NCI-H82 (cell line): ENCODE data around the gene ADNP2.
"Not testable (repeated sequence)": the region's sequence is repeated elsewhere in the genome, so short reads cannot be mapped to it uniquely, and the experiment has no call there.

Experiments used
- DNase-seq: peaks from one replicate; lab custom pipeline; 2025; lab: John Stamatoyannopoulos, UW

ADNP2 gene

DNA sequence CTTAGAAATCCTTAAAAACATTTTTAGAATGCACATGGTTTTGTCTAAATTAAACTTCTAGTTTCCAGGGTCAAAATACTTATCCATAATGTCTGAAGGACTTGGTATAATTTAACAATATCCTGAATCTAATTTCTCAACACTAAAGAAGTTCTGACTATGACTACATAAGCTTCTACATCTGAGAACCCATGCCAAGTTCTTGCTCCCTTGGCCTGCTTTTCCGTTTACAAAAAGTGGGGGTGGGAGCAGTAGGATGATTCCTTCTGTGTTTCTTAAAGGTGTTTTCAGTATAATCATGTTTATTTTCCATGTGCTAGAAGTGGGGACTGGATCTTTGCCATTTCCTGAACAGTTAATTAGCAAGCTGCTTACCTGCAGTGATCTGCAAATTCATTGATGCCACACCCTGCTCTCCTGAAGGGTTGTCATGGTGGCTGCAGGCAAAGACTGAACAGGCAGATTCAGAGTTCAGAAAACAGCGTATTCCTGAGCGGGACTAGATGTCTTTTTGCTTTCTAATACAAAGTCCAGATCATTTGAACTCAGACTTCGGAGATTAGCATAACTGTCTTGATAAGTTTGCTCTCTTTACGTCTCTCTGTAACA lies 36.2 kb downstream of the ADNP2 start:
- no peak for DNase-seq

DNA sequence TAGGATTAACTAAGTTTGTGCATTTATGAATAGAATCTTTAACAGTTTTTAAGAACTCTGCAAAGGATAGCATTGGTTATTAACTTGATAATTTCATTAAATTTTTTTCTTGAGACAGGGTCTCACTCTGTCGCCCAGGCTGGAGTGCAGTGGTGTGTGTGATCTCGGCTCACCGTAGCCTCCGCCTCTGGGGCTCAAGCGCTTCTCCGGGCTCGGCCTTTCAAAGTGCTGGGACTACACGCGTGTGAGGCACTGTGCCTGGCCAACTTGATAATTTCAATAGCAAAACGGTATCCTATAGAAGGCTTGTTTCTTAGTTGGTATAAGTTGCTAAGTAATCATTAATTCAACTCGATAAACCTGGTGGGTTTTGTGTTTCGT lies 38.0 kb downstream of the ADNP2 start:
- DNase-seq = no peak

DNA sequence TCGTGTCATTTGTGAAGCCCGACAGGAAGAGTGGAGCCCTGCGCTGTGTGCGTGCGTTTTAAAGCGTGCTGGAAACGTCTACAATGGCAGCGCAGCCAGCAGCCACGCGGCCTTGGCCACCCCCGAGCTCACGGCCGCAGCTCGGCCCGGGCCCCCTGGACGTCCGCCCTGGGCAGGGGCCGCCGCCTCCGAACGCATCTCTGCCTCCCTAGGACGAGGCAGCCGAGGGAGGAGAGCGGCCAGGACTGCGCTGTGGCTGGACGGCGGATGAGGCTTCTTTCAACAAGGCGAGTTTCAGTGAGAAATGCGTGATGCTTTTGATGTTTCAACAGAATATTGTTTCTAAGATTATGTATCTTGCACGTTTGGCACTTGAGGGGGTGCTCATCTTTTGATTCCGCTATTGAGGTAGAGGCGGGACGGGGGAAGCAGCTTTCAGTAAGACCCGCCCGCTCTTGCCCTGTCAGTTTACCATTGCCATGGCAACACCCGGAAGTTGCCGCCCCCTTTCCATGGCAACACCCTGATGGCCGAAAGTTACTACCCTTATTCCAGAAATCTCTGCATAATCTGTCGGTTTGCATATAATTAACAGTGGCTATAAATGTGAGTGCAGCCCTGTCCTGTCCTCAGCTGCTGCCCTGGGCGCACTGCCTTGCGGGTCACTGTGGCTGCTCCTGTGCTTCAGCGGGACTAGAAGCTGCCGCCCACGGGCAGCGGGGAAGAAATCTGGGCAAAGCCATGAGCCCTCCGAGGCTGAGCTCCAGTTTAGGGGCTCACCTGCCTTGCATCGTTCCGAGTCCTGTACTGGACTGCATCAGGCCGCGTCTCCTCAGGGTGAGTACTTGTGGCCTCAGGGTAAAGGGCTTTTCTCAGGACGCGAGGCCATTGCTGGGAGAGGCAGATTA lies 38.6 kb downstream of the ADNP2 start:
- peak; percentile 65 for DNase-seq

DNA sequence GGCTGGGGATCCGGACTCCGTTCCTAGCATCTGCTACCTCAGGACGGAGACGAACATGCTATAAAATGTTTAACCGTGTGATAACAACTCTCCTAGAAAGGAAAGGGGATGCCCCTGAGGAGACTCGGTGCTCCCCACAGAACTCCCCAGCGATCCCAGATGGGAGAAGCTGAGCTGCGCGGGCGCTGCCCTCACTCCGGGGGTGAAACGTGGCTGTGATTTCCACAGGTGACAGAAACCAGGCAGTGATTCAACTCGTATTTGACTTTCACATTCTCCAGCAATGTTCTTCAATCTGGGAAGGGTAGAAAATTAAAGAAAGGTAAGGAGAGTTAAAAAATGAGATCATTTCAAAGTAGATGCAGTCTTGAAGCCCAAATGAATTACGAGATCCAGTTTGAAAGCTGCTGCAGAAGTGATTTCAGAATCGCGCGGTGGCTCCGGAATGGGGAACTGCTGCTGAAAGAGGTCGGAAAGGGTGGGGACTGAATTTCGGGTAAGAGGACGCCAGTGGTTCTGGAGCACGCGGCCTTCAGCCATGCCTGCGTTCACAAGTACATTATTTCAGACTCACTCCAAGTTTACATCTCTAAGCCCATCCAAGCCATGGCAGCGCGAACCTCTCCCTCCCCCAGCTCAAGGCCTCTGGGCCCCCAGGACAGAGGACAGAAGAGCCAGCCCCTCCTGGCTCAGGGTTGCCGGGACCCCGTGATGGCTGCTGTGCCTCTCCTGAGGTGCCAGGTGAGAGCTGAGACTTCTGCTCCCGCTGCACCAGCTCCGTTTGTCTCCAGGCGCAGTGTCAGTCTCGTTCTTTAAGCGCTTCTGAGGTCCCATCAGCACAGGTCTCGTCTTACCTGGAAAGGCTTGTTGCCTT lies 39.5 kb downstream of the ADNP2 start:
- no peak for DNase-seq

DNA sequence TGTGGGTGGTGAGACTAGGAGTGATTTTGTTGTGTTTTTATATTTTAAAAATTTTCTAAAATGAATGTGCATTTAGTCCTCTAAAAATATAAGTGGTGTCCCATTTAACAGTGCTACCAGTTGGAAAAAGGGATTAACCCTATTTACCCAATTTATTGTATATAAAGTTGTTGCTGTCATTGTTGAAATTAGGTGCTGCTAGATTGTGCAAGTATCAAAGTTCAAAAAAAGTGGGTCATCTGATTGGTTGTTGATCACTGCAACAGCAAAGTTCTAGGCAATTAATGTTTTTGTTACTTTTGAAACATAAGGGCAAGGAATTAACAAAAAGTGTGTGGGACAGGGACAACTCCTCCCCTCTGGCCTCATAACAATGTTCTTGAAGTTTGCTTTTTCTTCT lies 40.6 kb downstream of the ADNP2 start:
- no peak for DNase-seq

DNA sequence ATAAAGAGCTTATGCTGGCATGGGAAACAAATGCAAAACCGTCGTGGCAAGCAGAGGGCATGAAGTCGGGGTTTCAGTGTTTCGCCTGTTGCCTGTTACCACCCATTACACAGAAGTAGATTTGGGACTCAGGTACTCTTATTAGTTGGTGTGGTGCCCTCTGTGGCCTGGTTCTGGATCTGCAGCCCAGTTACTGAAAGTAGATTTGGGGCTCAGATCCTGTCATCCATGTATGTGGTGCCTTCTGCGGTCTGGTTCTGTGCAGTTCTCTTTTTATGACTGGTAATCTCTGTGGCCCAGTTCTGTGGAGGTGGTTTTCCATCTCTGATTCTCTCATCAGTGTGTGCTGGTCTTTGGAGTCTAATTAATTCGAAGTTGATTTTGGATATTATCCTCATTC lies 45.2 kb downstream of the ADNP2 start:
- peak; percentile 61 for DNase-seq

DNA sequence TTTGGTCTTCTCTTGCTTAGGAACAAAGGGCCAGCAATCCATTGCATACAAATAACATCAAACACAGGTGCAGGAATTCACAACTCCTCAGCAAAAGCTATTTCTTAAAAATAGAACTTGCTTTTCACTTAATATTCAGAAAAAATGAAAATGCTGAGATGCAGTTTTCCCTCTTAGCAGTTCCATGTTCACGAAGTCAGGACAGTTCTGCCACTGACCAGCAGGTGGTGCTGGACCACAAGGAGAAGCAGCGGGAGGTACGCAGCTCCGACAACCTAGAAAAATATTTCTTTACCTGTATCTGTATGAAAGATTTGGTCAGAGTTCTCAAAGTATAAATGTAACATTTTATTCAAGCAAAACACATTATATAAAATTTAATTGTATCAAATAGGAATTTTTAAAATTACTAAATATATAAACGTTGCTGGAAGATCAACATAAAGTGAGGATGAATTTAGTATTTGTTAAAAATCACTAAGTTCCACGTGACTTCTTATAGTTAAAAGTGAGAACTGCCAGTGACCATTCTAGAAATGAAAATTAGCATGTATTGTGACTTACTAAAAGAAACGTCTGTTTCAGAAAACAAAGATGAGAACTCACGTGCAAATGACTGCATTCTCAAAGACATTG lies 48.8 kb downstream of the ADNP2 start:
- peak; percentile 75 for DNase-seq

DNA sequence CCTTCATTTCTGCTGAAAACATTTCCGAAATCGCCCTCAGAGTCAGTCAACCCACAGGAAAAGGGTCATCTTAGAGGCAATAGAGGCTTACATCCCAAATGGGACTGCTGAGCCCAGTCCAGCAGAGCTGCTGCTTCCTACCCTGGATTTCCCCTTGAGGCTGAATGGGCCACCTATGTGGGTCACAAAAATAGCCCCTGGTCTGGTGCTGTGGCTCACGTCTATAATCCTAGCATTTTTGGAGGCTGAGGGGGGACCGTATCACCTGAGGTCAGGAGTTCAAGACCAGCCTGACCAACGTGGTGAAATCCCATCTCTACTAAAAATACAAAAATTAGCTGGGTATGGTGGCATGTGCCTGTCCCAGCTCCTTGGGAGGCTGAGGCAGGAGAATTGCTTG lies 49.3 kb downstream of the ADNP2 start:
- no peak for DNase-seq

DNA sequence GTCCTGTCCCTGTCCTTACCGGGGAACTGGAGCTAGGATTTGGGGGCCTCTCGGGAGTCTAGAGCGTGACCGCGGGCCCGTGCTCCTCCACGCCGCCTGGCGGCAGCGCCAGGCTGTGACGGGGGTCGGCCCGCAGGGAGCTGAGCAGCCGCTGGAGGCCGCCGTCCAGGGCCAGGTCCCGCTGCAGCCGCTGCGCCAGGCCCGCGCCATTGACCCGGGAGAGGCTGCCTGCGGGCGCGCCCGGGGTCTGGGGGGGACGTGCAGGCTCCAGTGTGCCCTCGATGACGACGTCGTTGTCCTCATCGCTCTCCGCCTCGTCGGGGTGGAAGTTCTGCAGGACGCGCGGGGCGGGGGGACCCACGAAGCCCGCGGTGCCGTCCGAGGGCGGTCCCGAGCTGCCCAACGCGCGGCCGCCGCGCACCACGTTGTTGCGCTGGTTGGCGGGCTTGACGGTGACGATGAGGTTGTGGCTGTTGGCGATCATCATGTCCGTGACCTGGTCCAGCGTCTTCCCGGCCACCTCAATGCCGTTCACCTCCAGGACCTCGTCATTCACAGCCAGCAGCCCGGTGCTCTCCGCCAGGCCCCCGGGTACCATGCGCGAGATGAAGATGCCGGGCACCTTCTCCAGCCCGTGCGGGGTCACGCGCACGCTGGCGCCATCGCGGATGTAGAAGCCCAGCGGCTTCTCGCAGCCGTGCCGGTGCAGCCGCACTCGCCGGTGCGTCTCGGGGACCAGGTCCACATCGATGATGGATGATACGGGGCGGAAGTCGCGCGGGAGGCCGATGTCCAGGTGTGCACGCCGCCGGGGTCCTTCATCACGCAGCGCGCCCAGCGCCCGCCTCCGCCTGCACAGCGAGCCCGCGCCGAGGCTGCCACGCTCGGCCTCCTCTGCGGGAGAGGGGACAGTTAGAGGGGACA lies 50.9 kb downstream of the ADNP2 start:
- no peak for DNase-seq

DNA sequence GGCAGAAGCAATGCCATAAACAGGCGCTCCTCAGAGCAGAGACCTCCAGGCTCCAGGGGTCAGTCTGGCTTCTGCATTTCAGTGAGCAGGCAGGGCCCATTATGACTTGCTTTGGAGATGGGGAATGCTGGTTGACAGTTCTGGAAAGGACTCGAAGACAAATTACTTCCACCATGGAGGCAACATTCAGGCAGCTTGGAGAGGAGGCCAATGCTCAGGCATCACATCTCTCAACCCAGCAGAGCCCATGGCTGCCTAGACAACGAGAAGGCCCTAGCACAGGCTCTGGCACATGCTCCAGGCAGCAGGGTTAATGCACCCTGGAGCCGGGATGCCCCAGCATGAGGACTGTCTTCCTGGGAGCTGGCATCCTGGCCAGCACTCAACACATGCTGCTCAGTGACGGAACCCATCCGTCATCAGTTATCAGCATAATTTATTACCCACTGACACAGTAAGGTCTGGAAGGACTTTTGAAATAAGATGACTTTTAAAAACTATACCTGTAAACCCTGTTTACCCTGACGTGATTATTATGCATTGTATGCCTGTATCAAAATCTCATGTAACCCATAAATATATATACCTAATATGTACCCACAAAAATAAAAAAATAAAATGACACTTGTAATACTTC lies 52.8 kb downstream of the ADNP2 start:
- no peak for DNase-seq

DNA sequence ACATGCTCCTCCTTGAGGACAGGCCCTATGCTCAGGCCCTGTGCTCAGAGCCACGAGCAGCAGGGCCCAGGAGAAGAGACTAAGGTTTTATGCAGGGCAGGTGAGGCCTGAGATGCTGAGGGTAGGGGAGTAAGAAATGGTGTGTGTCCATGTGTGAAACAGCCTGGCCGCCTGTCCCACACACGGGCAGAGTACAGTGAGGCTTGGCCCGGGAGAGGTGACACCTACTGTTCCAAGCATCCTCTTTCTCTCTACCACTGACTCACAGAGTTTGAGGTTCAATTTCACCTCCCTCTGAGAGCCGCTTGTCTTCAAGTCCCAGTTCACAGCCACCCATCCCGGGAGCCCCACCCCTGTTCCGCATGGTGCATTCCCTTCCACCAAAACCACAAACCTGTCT lies 54.1 kb downstream of the ADNP2 start:
- DNase-seq = no peak

DNA sequence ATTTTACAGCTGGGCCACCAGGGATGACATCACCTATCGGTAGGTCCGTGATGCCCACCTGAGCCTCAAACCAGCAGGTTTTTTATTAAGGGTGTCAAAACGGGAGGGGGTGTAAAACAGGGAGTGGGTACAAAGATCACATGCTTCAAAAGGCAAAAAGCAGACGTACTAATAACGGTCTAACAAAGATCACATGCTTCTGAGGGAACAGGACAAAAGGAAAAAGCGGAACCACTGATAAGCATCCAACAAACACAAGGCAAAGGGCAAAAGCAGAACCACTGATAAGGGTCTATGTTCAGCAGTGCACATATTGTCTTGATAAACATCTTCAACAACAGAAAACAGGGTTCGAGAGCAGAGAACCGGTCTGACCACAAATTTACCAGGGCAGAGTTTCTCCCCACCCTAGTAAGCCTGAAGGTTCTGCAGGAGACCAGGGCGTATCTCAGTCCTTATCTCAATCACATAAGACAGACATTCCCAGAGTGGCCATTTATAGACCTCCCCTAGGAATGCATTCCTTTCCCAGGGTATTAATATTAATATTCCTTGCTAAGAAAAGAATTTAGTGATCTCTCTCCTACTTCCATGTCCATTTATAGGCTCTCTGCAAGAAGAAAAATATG lies 55.8 kb downstream of the ADNP2 start:
- DNase-seq = not testable (repeated sequence)

DNA sequence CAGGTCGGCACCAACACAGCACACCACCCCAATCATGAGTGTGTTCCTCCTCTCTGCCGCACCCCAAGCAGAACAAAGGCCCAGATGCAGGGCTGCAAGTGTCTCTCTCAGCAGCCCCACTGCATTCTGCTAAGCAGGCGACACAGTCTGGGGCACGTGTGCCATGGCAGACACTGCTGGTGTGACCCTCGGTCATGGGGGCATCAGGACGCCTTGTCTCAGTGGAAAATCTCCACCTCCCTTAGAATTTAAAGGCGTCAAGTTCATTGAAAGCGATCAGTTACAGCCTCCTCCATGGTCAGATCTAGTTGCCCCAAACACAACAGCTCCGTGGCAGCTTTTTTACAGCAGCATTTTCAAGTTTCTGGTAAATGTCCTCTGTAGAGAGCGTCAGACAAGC lies 57.2 kb downstream of the ADNP2 start:
- no peak for DNase-seq

DNA sequence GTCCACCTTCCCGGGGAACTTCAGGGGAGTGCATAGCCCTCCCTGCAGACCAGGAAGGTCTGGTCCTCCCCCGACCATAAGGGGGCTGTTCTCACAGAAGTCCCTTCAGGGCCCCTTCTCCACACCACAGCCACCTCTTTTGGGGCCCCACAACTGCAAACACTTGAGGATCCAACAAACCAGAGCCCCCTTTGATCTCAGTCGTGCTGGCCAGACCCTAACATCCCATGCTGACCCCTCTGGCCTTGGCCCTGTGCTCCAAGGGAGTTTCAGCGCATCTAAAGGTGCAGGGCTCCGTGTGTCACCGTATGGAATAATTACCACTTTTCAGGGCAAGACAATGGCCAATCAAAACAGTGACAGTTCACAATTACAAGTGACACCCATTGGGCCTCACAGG lies 57.7 kb downstream of the ADNP2 start:
- DNase-seq = no peak

DNA sequence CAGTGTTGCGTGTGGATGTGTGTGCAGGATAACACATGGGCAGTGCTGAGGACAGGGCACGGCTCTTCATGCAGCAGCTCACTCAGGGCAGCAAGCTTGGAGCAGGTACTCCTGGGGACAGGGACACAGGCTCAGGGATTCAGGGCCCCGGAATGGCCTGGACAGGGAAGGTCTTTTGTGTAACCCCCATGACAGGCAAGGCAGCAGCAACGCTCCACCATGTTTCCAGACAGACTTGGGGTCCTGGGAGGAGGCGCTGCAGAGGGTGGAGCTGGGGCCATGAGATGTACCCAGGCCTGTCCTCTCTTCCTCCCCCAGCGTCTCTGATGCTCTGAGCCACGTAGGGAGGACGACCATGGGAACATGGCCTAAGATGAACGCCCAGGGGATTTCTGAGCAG lies 58.3 kb downstream of the ADNP2 start:
- DNase-seq = no peak

DNA sequence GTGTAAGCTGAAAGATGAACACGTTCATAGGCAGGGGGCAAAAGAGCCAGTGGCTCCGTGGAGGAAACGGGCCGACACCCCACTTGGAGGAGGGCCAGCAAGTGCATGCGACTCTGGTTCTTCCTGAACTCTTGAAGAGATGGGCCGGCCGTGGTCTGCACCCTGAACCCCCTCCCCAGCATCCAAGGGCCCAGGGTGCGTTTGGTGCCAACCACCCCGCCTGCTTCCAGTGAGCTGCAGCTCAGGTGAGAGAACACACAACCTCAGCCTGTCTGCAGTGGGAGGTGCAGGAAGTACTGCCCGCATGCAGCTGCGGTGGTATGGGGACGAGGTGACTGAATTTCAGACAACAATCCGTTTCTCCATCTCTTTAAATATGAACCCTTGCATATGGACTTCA lies 58.9 kb downstream of the ADNP2 start:
- no peak for DNase-seq

DNA sequence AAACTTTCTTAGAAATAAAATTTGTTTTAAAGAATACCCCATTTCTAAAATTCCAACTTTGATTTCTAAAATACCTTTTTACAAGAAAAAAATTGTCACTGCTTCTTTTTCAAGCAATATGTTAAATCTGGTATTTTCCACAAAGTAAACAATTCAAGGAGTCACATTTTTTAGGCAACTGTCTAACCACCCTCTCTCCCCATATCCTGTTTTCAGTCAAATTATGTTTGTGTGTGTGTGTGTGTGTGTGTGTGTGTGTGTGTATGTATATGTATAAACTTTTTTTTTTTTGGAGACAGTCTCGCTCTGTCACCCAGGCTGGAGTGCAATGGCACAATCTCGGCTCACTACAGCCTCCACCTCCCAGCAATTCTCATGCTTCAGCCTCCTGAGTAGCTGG lies 59.3 kb downstream of the ADNP2 start:
- DNase-seq = no peak

DNA sequence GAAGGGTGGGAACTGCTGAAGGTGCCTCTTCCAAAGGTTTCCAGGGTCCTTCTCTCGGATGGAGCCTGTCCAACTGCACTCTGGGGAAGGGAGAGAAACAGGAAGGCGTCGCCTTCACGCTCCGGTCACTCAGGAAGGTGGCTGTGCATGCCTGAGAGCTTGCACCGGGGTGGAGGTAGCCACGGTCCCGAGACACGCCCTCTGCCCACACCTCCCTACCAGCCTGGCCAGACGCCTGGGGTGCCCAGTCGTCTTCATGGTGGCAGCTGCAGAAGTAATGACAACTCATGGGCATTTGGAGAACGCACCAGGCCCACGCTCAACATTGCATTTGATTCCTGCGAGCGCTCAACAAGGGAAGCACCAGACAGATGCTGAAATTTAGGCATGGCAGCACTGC lies 59.9 kb downstream of the ADNP2 start:
- no peak for DNase-seq

DNA sequence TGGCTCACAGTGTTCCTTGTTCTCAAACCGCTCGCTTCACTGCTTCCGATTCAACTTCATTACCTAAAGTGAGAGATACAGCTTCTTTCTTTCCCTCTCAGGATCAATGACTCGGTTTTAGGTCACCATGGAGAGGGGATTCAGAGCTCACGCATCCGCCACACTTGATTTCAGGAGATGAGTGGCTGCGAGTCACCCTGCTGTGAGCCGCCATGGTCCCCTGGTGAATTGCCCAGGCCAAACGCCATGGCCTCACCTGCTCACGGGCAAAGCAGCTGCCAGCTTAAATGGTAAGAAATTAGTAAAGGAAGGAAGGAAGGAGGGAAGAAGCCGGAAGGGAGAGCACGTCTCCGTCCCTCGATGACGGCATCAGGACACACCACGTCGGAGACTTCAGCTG lies 60.5 kb downstream of the ADNP2 start:
- DNase-seq = no peak

DNA sequence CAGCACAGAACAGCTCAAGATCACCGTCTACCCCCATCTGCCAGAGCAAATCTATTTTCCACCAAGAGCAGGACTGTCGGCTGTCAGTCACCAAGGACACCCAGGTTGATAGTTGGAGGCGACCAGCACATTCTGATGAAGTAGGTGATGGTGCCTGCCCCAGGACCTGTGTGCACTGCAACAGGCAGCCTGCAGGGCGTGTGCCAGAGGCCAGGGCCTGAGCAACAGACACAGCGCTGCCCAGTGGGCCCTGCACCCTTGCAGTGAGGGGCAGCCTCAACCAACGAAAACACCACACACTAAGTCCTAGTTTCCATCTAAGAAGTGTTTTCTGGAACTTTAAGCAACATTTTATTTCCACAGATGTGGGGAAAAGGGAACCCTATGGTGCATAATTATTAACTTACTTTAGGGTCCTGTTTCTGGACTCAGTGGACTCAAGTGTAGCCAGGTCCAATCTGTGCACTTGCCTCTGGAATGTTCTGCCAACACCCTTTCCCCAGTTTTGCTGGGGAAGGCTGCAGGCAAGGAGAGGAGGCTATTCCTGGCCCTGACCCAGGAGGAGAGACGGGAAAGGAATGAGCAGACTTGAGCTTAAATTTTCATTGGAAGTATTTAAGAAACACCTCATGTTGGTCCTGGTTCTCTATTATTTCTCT lies 61.5 kb downstream of the ADNP2 start:
- no peak for DNase-seq
